Smooth muscle cell (in vitro differentiated cells): ENCODE data around the gene LIF. TPM values are rescaled to one million over a fixed set of nuclear protein-coding genes. Genes with fewer than 3 reads are reported as not detected.

ENCODE experiments used
- DNase-seq: peaks from one replicate; lab custom pipeline; 2025; ENCODE audit not compliant: unreplicated experiment; lab: John Stamatoyannopoulos, UW
- H2AFZ ChIP-seq: fragments of 200-600 bp; sonication (generic); 2 replicates; pipeline ENCODE4 v1.6.0; 2016; ENCODE audit warnings: antibody characterized with exemption, low read depth, mild to moderate bottlenecking
- H3F3A ChIP-seq: fragments of 200-600 bp; sonication (generic); 2 replicates; pipeline ENCODE4 v1.6.0; 2017; ENCODE audit warnings: antibody characterized with exemption, low read depth
- H3K27ac ChIP-seq: fragments of 200-600 bp; sonication (generic); 2 replicates; pipeline ENCODE4 v1.5.1; 2016; ENCODE audit warnings: low read depth, mild to moderate bottlenecking
- H3K27me3 ChIP-seq: fragments of 200-600 bp; sonication (generic); 2 replicates; pipeline ENCODE4 v1.6.1; 2016; ENCODE audit warnings: low read depth, mild to moderate bottlenecking
- H3K36me3 ChIP-seq: fragments of 200-600 bp; sonication (generic); 2 replicates; pipeline ENCODE4 v1.5.1; 2016; ENCODE audit warnings: low read depth
- H3K4me1 ChIP-seq: fragments of 200-600 bp; sonication (generic); 2 replicates; pipeline ENCODE4 v1.5.1; 2016; ENCODE audit warnings: low read depth
- H3K4me2 ChIP-seq: fragments of 200-600 bp; sonication (generic); 2 replicates; pipeline ENCODE4 v1.6.0; 2016; ENCODE audit warnings: mild to moderate bottlenecking
- H3K4me3 ChIP-seq: fragments of 200-600 bp; sonication (generic); 2 replicates; pipeline ENCODE4 v1.5.1; 2016; ENCODE audit warnings: mild to moderate bottlenecking
- H3K79me2 ChIP-seq: fragments of 200-600 bp; sonication (generic); 2 replicates; pipeline ENCODE4 v1.6.0; 2016; ENCODE audit warnings: low read depth, mild to moderate bottlenecking
- H3K9ac ChIP-seq: fragments of 200-600 bp; sonication (generic); 2 replicates; pipeline ENCODE4 v1.6.0; 2016; ENCODE audit warnings: low read depth
- H3K9me3 ChIP-seq: fragments of 200-600 bp; sonication (generic); replicated peaks from 2 replicates; pipeline ENCODE4 v1.5.1; 2016; ENCODE audit warnings: low read depth
- H4K20me1 ChIP-seq: fragments of 200-600 bp; sonication (generic); 2 replicates; pipeline ENCODE4 v1.6.0; 2016; ENCODE audit warnings: low read depth
- CTCF ChIP-seq: fragments of 200-600 bp; sonication (generic); IDR thresholded peaks from 2 replicates; pipeline ENCODE4 v1.5.1; 2017; ENCODE audit warnings: borderline replicate concordance, mild to moderate bottlenecking, antibody characterized with exemption; ENCODE audit not compliant: insufficient read depth, poor library complexity, severe bottlenecking
- WGBS: methylation state at CpG from one replicate; pipeline ENCODE4 v1.1.7; 2016; ENCODE audit warnings: low lambda C conversion rate; 5-methylcytosine and 5-hydroxymethylcytosine counted together
- polyA plus RNA-seq: library from polyadenylated mRNA; unstranded; fragments of >200 nt; fragmentation: Nextera tagmentation; extraction: Ambion mirVana; gene quantifications from 2 replicates; pipeline ENCODE4 v1.2.1, GENCODE V29; 2016
- total RNA-seq: library from RNA; depleted of rRNA; stranded (reverse); fragments of >200 nt; gene quantifications from 2 replicates; pipeline ENCODE4 v1.2.3, GENCODE V29; 2014

Gene LIF
- total and polyA plus RNA-seq, 2 experiments from 2014 or later: 29.9 to 31.2 TPM

GRCh38 chr22:30272781-30273601, 26.4 kb upstream of the LIF start:
- TF ChIP-seq CTCF: no peak
- H3K27ac ChIP-seq: peak overlapping the region; percentile 29
- WGBS: 86% methylated on average over 16 of the region's 16 CpGs
- H3K79me2 ChIP-seq: no peaks in the 10 kb centered on the region
- no peaks in the 10 kb centered on the region for H3K9me3 ChIP-seq
- H3K4me1 ChIP-seq: peaks cover 7% of the 10 kb centered on the region
- no peaks in the 10 kb centered on the region for H3F3A ChIP-seq
- H3K36me3 ChIP-seq: no peaks in the 10 kb centered on the region
- DNase-seq: no peak
- H3K9ac ChIP-seq: no peak overlapping the region
- H2AFZ ChIP-seq: no peak overlapping the region
- no peaks in the 10 kb centered on the region for H4K20me1 ChIP-seq
- H3K4me3 ChIP-seq: no peak overlapping the region
- H3K4me2 ChIP-seq: no peak overlapping the region
- no peaks in the 10 kb centered on the region for H3K27me3 ChIP-seq

GRCh38 chr22:30270832-30271231, 24.3 kb upstream of the LIF start:
- Histone ChIP-seq H3F3A (no peaks in the 10 kb centered on the region), H3K27me3 (no peaks in the 10 kb centered on the region), H4K20me1 (no peaks in the 10 kb centered on the region), H3K79me2 (no peaks in the 10 kb centered on the region), H3K4me2 (no peak overlapping the region), H3K4me1 (no peaks in the 10 kb centered on the region), H3K4me3 (no peak overlapping the region), H3K27ac (no peak overlapping the region), H2AFZ (no peak overlapping the region), H3K36me3 (no peaks in the 10 kb centered on the region), H3K9ac (no peak overlapping the region), H3K9me3 (no peaks in the 10 kb centered on the region)
- 87% methylated on average over 16 of the region's 16 CpGs for WGBS
- no peak for TF ChIP-seq CTCF
- DNase-seq: no peak

- no peaks in the 10 kb centered on the region for H3K9me3 ChIP-seq
- no peaks in the 10 kb centered on the region for H3K4me1 ChIP-seq
- no peak for TF ChIP-seq CTCF
- no peaks in the 10 kb centered on the region for H3K27me3 ChIP-seq
- H3K4me3 ChIP-seq: no peak overlapping the region
- no peak for DNase-seq
- no peak overlapping the region for H3K27ac ChIP-seq
- H3K4me2 ChIP-seq: no peak overlapping the region
- no peaks in the 10 kb centered on the region for H3K36me3 ChIP-seq
- H2AFZ ChIP-seq: no peak overlapping the region
- WGBS: 98% methylated on average over 8 of the region's 8 CpGs
- no peaks in the 10 kb centered on the region for H4K20me1 ChIP-seq
- H3F3A ChIP-seq: no peaks in the 10 kb centered on the region
- H3K9ac ChIP-seq: no peak overlapping the region
- H3K79me2 ChIP-seq: no peaks in the 10 kb centered on the region
Measured at GRCh38 chr22:30268331-30268730, 21.8 kb upstream of the LIF start.
